IMR-90 (cell line): Measurements from ENCODE around the gene SLC2A14. TPM values are rescaled to one million over a fixed set of nuclear protein-coding genes. Genes with fewer than 3 reads are reported as not detected.
"Not testable (repeated sequence)": the region's sequence is repeated elsewhere in the genome, so short reads cannot be mapped to it uniquely, and the experiment has no call there.

Source experiments
- ATAC-seq: fragments of 200-7000 bp; cut with Tn5 transposase; 2 replicates; pipeline ENCODE4 v1.9.1; 2020; ENCODE audit warnings: low read depth, mild to moderate bottlenecking, moderate library complexity
- BruUV-seq: library from RNA; stranded (reverse); fragments of 400-500 nt; replicated peaks from 2 replicates; lab custom pipeline; 2021; lab: Mats Ljungman, UMichigan
- CTCF ChIA-PET: fragments of 300-600 bp; formaldehyde crosslinking; extraction: SDS; loops from one replicate; lab custom pipeline; 2021; ENCODE audit warnings: antibody characterized with exemption; lab: Yijun Ruan, JAX
- POLR2A ChIA-PET: fragments of 300-600 bp; sonication (Branson Sonifier 250); formaldehyde crosslinking; loops from one replicate; lab custom pipeline; 2022; ENCODE audit warnings: antibody characterized with exemption; ENCODE audit not compliant: unreplicated experiment; lab: Charles Lee
- DNase-seq: peaks from one replicate; pipeline ENCODE4 v3.0.0; 2013
- H2AFZ ChIP-seq: replicated peaks from 2 replicates; pipeline ENCODE3; 2013; ENCODE audit warnings: low read length, mild to moderate bottlenecking; ENCODE audit not compliant: poor library complexity
- H2AK5ac ChIP-seq: 2 replicates; pipeline ENCODE4 v1.6.1; 2013; ENCODE audit warnings: low read depth, low read length, inconsistent platforms
- H2AK9ac ChIP-seq: replicated peaks from 2 replicates; pipeline ENCODE3; 2013; ENCODE audit warnings: mild to moderate bottlenecking, low read depth, low read length, moderate library complexity; ENCODE audit not compliant: poor library complexity
- H2BK120ac ChIP-seq: 2 replicates; pipeline ENCODE4 v1.6.1; 2013; ENCODE audit warnings: low read depth, low read length, inconsistent platforms
- H2BK15ac ChIP-seq: 3 replicates; pipeline ENCODE4 v1.6.1; 2013; ENCODE audit warnings: low read depth, low read length, inconsistent platforms
- H2BK20ac ChIP-seq: 2 replicates; pipeline ENCODE4 v1.6.1; 2013; ENCODE audit warnings: low read depth, mild to moderate bottlenecking, inconsistent platforms, low read length, moderate library complexity
- H2BK5ac ChIP-seq: 2 replicates; pipeline ENCODE4 v1.6.1; 2013; ENCODE audit warnings: mild to moderate bottlenecking, low read depth, low read length, inconsistent platforms; ENCODE audit not compliant: poor library complexity, severe bottlenecking
- H3K14ac ChIP-seq: replicated peaks from 2 replicates; pipeline ENCODE4 v1.6.1; 2013; ENCODE audit warnings: low read depth, low read length, inconsistent platforms
- H3K18ac ChIP-seq: 2 replicates; pipeline ENCODE4 v1.6.1; 2013; ENCODE audit warnings: low read depth, low read length, control low read depth
- H3K23ac ChIP-seq: 2 replicates; pipeline ENCODE4 v1.6.1; 2013; ENCODE audit warnings: low read depth, low read length, inconsistent platforms
- H3K27ac ChIP-seq: 2 replicates; pipeline ENCODE4 v1.5.1; 2013; ENCODE audit warnings: mild to moderate bottlenecking, control low read depth, low read length; ENCODE audit not compliant: insufficient read depth
- H3K27me3 ChIP-seq: 2 replicates; pipeline ENCODE4 v1.6.1; 2013; ENCODE audit warnings: low read length; ENCODE audit not compliant: control insufficient read depth, insufficient read depth
- H3K36me3 ChIP-seq: 2 replicates; pipeline ENCODE4 v1.6.1; 2013; ENCODE audit warnings: low read length, mixed read lengths; ENCODE audit not compliant: control insufficient read depth, insufficient read depth
- H3K4ac ChIP-seq: 2 replicates; pipeline ENCODE4 v1.6.1; 2013; ENCODE audit warnings: low read depth, low read length, inconsistent platforms
- H3K4me1 ChIP-seq: 2 replicates; pipeline ENCODE4 v1.6.1; 2013; ENCODE audit warnings: low read length, mixed read lengths; ENCODE audit not compliant: control insufficient read depth, insufficient read depth
- H3K4me2 ChIP-seq: 2 replicates; pipeline ENCODE4 v1.6.1; 2013; ENCODE audit warnings: low read depth, mild to moderate bottlenecking, control low read depth, low read length, moderate library complexity
- H3K4me3 ChIP-seq: 2 replicates; pipeline ENCODE4 v1.5.1; 2013; ENCODE audit warnings: low read depth, mild to moderate bottlenecking, control low read depth, low read length, moderate library complexity; ENCODE audit not compliant: insufficient read depth
- H3K56ac ChIP-seq: 2 replicates; pipeline ENCODE4 v1.6.1; 2013; ENCODE audit warnings: low read length, inconsistent platforms; ENCODE audit not compliant: insufficient read depth; ENCODE audit errors: extremely low read depth
- H3K79me1 ChIP-seq, 2 experiments: 2 replicates each; pipeline ENCODE4 v1.6.1; 2013; ENCODE audit warnings: low read length in 2 of 2, inconsistent platforms in 1 of 2, low read depth in 1 of 2
- H3K9ac ChIP-seq: 2 replicates; pipeline ENCODE4 v1.6.1; 2013; ENCODE audit warnings: low read depth, low read length, control low read depth
- H3K9me1 ChIP-seq: 2 replicates; pipeline ENCODE4 v1.6.1; 2013; ENCODE audit warnings: low read length, inconsistent platforms; ENCODE audit not compliant: insufficient read depth
- H3K9me3 ChIP-seq: 2 replicates; pipeline ENCODE4 v1.6.1; 2013; ENCODE audit warnings: low read length; ENCODE audit not compliant: control insufficient read depth, insufficient read depth
- H4K20me1 ChIP-seq: 2 replicates; pipeline ENCODE4 v1.6.1; 2013; ENCODE audit warnings: low read length, inconsistent platforms; ENCODE audit not compliant: insufficient read depth
- H4K5ac ChIP-seq: 2 replicates; pipeline ENCODE4 v1.6.1; 2013; ENCODE audit warnings: mild to moderate bottlenecking, low read depth, low read length, control low read depth
- H4K8ac ChIP-seq, 2 experiments: 2 replicates each; pipeline ENCODE4 v1.6.1; 2013; ENCODE audit warnings: low read depth in 2 of 2, low read length in 2 of 2, control low read depth in 1 of 2, inconsistent platforms in 1 of 2
- H4K91ac ChIP-seq: 2 replicates; pipeline ENCODE4 v1.6.1; 2013; ENCODE audit warnings: low read depth, low read length, inconsistent platforms; ENCODE audit not compliant: insufficient read depth
- WGBS, 2 experiments: methylation state at CpG; one replicate each; pipeline versions ENCODE4 v1.1.5 to v1.1.7; 2013; ENCODE audit warnings: missing lambda C conversion rate in 2 of 2; ENCODE audit not compliant: insufficient read length in 1 of 2; ENCODE audit errors: extremely low coverage in 2 of 2; 5-methylcytosine and 5-hydroxymethylcytosine counted together
- dilution Hi-C: fragments of 300-500 bp; cut with HindIII; formaldehyde crosslinking; loops from one replicate; pipeline ENCODE4 v1.14.3; 2018; ENCODE audit warnings: low sequenced_read_pairs; ENCODE audit not compliant: unreplicated experiment
- in situ Hi-C: fragments of 300-500 bp; cut with MboI; formaldehyde crosslinking; loops from 3 replicates; pipeline ENCODE4 v1.14.3; 2019; ENCODE audit warnings: low sequenced_read_pairs, inconsistent platforms, mixed read lengths
- intact Hi-C: fragments of 100-400 bp; cut with micrococcal nuclease; formaldehyde crosslinking; loops from 2 replicates; pipeline ENCODE4 v1.10.0; 2022
- polyA plus RNA-seq, 3 experiments: library from polyadenylated mRNA; depleted of rRNA; stranded (reverse); fragments of >200 nt; gene quantifications; 2 replicates each; pipeline ENCODE4 v1.2.3, GENCODE V29; 2012; ENCODE audit warnings: low replicate concordance in 1 of 3
- total RNA-seq: library from RNA; depleted of rRNA; stranded (reverse); fragments of >200 nt; gene quantifications from 2 replicates; pipeline ENCODE4 v1.2.3, GENCODE V29; 2012

SLC2A14 gene
- total and polyA plus RNA-seq, 2 of the 4 experiments (the other 2 are of a cell fraction) = 0.05 TPM; not detected in 1

GRCh38 chr12:7848098-7848422, 24.7 kb downstream of the SLC2A14 start:
- H3K56ac ChIP-seq, H3K4me2 ChIP-seq, H2AFZ ChIP-seq, H2AK5ac ChIP-seq, dilution Hi-C loops, H3K9me3 ChIP-seq, H3K36me3 ChIP-seq, BruUV-seq, H3K79me1 ChIP-seq, H3K14ac ChIP-seq, DNase-seq, in situ Hi-C loops, H2BK5ac ChIP-seq, H2BK15ac ChIP-seq, H4K5ac ChIP-seq, H2BK120ac ChIP-seq, H3K4me3 ChIP-seq, H3K4ac ChIP-seq, H2BK20ac ChIP-seq, H3K23ac ChIP-seq, H4K91ac ChIP-seq, H3K18ac ChIP-seq, H4K20me1 ChIP-seq, H2AK9ac ChIP-seq, intact Hi-C loops, H4K8ac ChIP-seq, H3K9ac ChIP-seq, H3K27me3 ChIP-seq, POLR2A ChIA-PET, CTCF ChIA-PET, H3K4me1 ChIP-seq, H3K27ac ChIP-seq, H3K9me1 ChIP-seq: not testable (repeated sequence)
- no CpG with 5 or more reads among the region's 2 CpGs for WGBS, 2 experiments
- peak; percentile 65 for ATAC-seq

- H3K4me2 ChIP-seq, H2AK9ac ChIP-seq, H2AK5ac ChIP-seq, H3K14ac ChIP-seq, H3K23ac ChIP-seq, POLR2A ChIA-PET, H2BK120ac ChIP-seq, intact Hi-C loops, H3K79me1 ChIP-seq, H3K18ac ChIP-seq, H2BK15ac ChIP-seq, H3K4ac ChIP-seq, H4K5ac ChIP-seq, BruUV-seq, H2BK20ac ChIP-seq, DNase-seq, H4K8ac ChIP-seq, in situ Hi-C loops, dilution Hi-C loops, H3K36me3 ChIP-seq, H3K27me3 ChIP-seq, H3K27ac ChIP-seq, H3K56ac ChIP-seq, H2BK5ac ChIP-seq, H3K4me1 ChIP-seq, H3K4me3 ChIP-seq, H3K9me1 ChIP-seq, H4K91ac ChIP-seq, H4K20me1 ChIP-seq, H3K9ac ChIP-seq, CTCF ChIA-PET, H2AFZ ChIP-seq, H3K9me3 ChIP-seq: not testable (repeated sequence)
- peak; percentile 16; the same call in 1 of the 2 replicates for ATAC-seq
- no CpG with 5 or more reads among the region's 4 CpGs for WGBS, 2 experiments
These were observed 25.3 kb downstream of the SLC2A14 start for GRCh38 chr12:7847226-7848097.
